ENCODE data around the gene ANKRD29.
"Not testable (repeated sequence)": the region's sequence is repeated elsewhere in the genome, so short reads cannot be mapped to it uniquely, and the experiment has no call there.

ANKRD29 gene

GRCh38 chr18:23616258-23616657 lies 46.5 kb downstream of the ANKRD29 start:
- no peak for TF ChIP-seq CTCF (IDR thresholded peaks at IDR 0.05; ENCODE audit: low read depth, low read length)
- no peaks in the 10 kb centered on the region for H3K36me3 ChIP-seq
- H3K27ac ChIP-seq, result no peak overlapping the region
- no peaks in the 10 kb centered on the region for H3K9me3 ChIP-seq (ENCODE audit: severe bottlenecking)
- no peak overlapping the region for H3K4me3 ChIP-seq (ENCODE audit: low read depth, low read length)
- H3K27me3 ChIP-seq (ENCODE audit: insufficient read depth, low read depth, severe bottlenecking), result peaks cover 10% of the 10 kb centered on the region
- DNase-seq, result no peak

GRCh38 chr18:23614891-23615290 lies 47.8 kb downstream of the ANKRD29 start:
- TF ChIP-seq CTCF (IDR thresholded peaks at IDR 0.05; ENCODE audit: low read depth, low read length), result no peak
- no peak overlapping the region for H3K27ac ChIP-seq
- DNase-seq, result no peak
- H3K4me3 ChIP-seq (ENCODE audit: low read depth, low read length), result no peak overlapping the region
- H3K36me3 ChIP-seq, result no peaks in the 10 kb centered on the region
- peaks cover 8% of the 10 kb centered on the region for H3K27me3 ChIP-seq (ENCODE audit: insufficient read depth, low read depth, severe bottlenecking)
- no peaks in the 10 kb centered on the region for H3K9me3 ChIP-seq (ENCODE audit: severe bottlenecking)

GRCh38 chr18:23614413-23614812 lies 48.3 kb downstream of the ANKRD29 start:
- no peak overlapping the region for H3K4me3 ChIP-seq (ENCODE audit: low read depth, low read length)

GRCh38 chr18:23613091-23613475 lies 49.6 kb downstream of the ANKRD29 start:
- H3K27me3 ChIP-seq (ENCODE audit: insufficient read depth, low read depth, severe bottlenecking); H3K27ac ChIP-seq; DNase-seq; H3K9me3 ChIP-seq (ENCODE audit: severe bottlenecking); H3K4me3 ChIP-seq (ENCODE audit: low read depth, low read length); H3K36me3 ChIP-seq: not testable (repeated sequence)

More at GRCh38 chr18:23614413-23614812, 48.3 kb downstream of the ANKRD29 start:
- no peaks in the 10 kb centered on the region for H3K36me3 ChIP-seq
- H3K27ac ChIP-seq, result no peak overlapping the region
- TF ChIP-seq CTCF (IDR thresholded peaks at IDR 0.05; ENCODE audit: low read depth, low read length), result no peak
- peaks cover 3% of the 10 kb centered on the region for H3K27me3 ChIP-seq (ENCODE audit: insufficient read depth, low read depth, severe bottlenecking)
- no peaks in the 10 kb centered on the region for H3K9me3 ChIP-seq (ENCODE audit: severe bottlenecking)
- DNase-seq, result no peak

GRCh38 chr18:23612434-23613090 lies 50.1 kb downstream of the ANKRD29 start:
- H3K27ac ChIP-seq, result no peak overlapping the region
- H3K9me3 ChIP-seq (ENCODE audit: severe bottlenecking), result no peaks in the 10 kb centered on the region
- no peak for DNase-seq
- H3K4me3 ChIP-seq (ENCODE audit: low read depth, low read length), result no peak overlapping the region
- no peak for TF ChIP-seq CTCF (IDR thresholded peaks at IDR 0.05; ENCODE audit: low read depth, low read length)
- no peaks in the 10 kb centered on the region for H3K36me3 ChIP-seq
- no peaks in the 10 kb centered on the region for H3K27me3 ChIP-seq (ENCODE audit: insufficient read depth, low read depth, severe bottlenecking)

GRCh38 chr18:23609390-23610023 lies 53.2 kb downstream of the ANKRD29 start:
- no peak for TF ChIP-seq CTCF (IDR thresholded peaks at IDR 0.05; ENCODE audit: low read depth, low read length)
- Histone ChIP-seq H3K4me3 (ENCODE audit: low read depth, low read length) (no peak overlapping the region), H3K27ac (no peak overlapping the region), H3K36me3 (no peaks in the 10 kb centered on the region), H3K27me3 (ENCODE audit: insufficient read depth, low read depth, severe bottlenecking) (no peaks in the 10 kb centered on the region), H3K9me3 (ENCODE audit: severe bottlenecking) (no peaks in the 10 kb centered on the region)
- no peak for DNase-seq

Measured in WERI-Rb-1 (cell line).